GM23338 (cell line): ENCODE data around the gene RPS6KA5. TPM values are rescaled to one million over a fixed set of nuclear protein-coding genes. Genes with fewer than 3 reads are reported as not detected.
"Not testable (repeated sequence)": the region's sequence is repeated elsewhere in the genome, so short reads cannot be mapped to it uniquely, and the experiment has no call there.

Source experiments
- ATAC-seq: fragments of 200-7000 bp; cut with Tn5 transposase; 3 replicates; pipeline ENCODE4 v1.9.1; 2020
- DNase-seq: peaks from one replicate; pipeline ENCODE4 v3.0.0-alpha.2; 2015; ENCODE audit warnings: low spot score
- H2AFZ ChIP-seq: fragments of 200-600 bp; sonication (generic); 2 replicates; pipeline ENCODE4 v1.8.0; 2016; ENCODE audit warnings: antibody characterized with exemption, mild to moderate bottlenecking, moderate library complexity
- H3F3A ChIP-seq: fragments of 200-600 bp; sonication (generic); replicated peaks from 2 replicates; pipeline ENCODE4 v1.8.0; 2017; ENCODE audit warnings: antibody characterized with exemption, mixed run types, low read depth
- H3K27ac ChIP-seq: fragments of 200-600 bp; sonication (generic); 2 replicates; pipeline ENCODE4 v1.6.1; 2016; ENCODE audit warnings: low read depth
- H3K27me3 ChIP-seq: fragments of 200-600 bp; sonication (generic); 2 replicates; pipeline ENCODE4 v1.8.0; 2016; ENCODE audit warnings: mild to moderate bottlenecking, mixed run types, moderate library complexity; ENCODE audit not compliant: insufficient read depth
- H3K36me3 ChIP-seq: fragments of 200-600 bp; sonication (generic); 2 replicates; pipeline ENCODE4 v1.8.0; 2016; ENCODE audit warnings: mild to moderate bottlenecking; ENCODE audit not compliant: insufficient read depth
- H3K4me1 ChIP-seq: fragments of 200-600 bp; sonication (generic); 2 replicates; pipeline ENCODE4 v1.8.0; 2016; ENCODE audit warnings: mild to moderate bottlenecking, moderate library complexity; ENCODE audit not compliant: insufficient read depth
- H3K4me2 ChIP-seq: fragments of 200-600 bp; sonication (generic); 2 replicates; pipeline ENCODE4 v1.7.1; 2017; ENCODE audit warnings: mixed run types
- H3K4me3 ChIP-seq: fragments of 200-600 bp; sonication (generic); 2 replicates; pipeline ENCODE4 v1.6.1; 2016; ENCODE audit warnings: mixed run types
- H3K79me2 ChIP-seq: fragments of 200-600 bp; sonication (generic); replicated peaks from 2 replicates; pipeline ENCODE4 v1.8.0; 2017; ENCODE audit warnings: mild to moderate bottlenecking; ENCODE audit not compliant: insufficient read depth
- H3K9me2 ChIP-seq: fragments of 200-600 bp; sonication (generic); 2 replicates; pipeline ENCODE4 v1.8.0; 2017; ENCODE audit not compliant: insufficient read depth
- H4K20me1 ChIP-seq: fragments of 200-600 bp; sonication (generic); replicated peaks from 2 replicates; pipeline ENCODE4 v1.8.0; 2017; ENCODE audit warnings: mild to moderate bottlenecking; ENCODE audit not compliant: insufficient read depth
- H3K27ac Mint-ChIP-seq: 2 replicates; pipeline ENCODE4 v1.8.0; 2020; ENCODE audit warnings: inconsistent platforms, mild to moderate bottlenecking, moderate library complexity, mixed read lengths
- H3K27me3 Mint-ChIP-seq: 3 replicates; pipeline ENCODE4 v1.8.0; 2022; ENCODE audit warnings: low read depth, mild to moderate bottlenecking, moderate library complexity, mixed read lengths, inconsistent platforms; ENCODE audit not compliant: insufficient read depth, poor library complexity
- H3K36me3 Mint-ChIP-seq: 3 replicates; pipeline ENCODE4 v1.8.0; 2021; ENCODE audit warnings: low read depth, mild to moderate bottlenecking, inconsistent platforms, moderate library complexity, mixed read lengths
- H3K4me1 Mint-ChIP-seq: 3 replicates; pipeline ENCODE4 v1.8.0; 2020; ENCODE audit warnings: mild to moderate bottlenecking, inconsistent platforms, mixed read lengths
- H3K4me3 Mint-ChIP-seq: 3 replicates; pipeline ENCODE4 v1.8.0; 2021; ENCODE audit warnings: moderate library complexity, mild to moderate bottlenecking, inconsistent platforms, mixed read lengths
- H3K9me3 Mint-ChIP-seq: 3 replicates; pipeline ENCODE4 v1.8.0; 2020; ENCODE audit warnings: moderate library complexity, mild to moderate bottlenecking, inconsistent platforms, mixed read lengths
- CREB1 ChIP-seq: fragments of 250-450 bp; sonication (Bioruptor Pico); IDR thresholded peaks from 2 replicates; pipeline ENCODE4 v1.5.0; 2020; ENCODE audit warnings: low read depth, mild to moderate bottlenecking, moderate library complexity
- EZH2 ChIP-seq: fragments of 200-600 bp; sonication (generic); IDR thresholded peaks from one replicate; pipeline ENCODE4 v1.8.0; 2017; ENCODE audit warnings: antibody characterized with exemption, mild to moderate bottlenecking, low read depth; ENCODE audit not compliant: unreplicated experiment
- JUNB ChIP-seq: IDR thresholded peaks from one replicate; pipeline ENCODE4 v1.6.1; 2016; ENCODE audit warnings: antibody characterized with exemption; ENCODE audit not compliant: unreplicated experiment
- NANOG ChIP-seq: IDR thresholded peaks from 2 replicates; pipeline ENCODE4 v1.6.1; 2016; ENCODE audit warnings: antibody characterized with exemption, borderline replicate concordance
- POLR2AphosphoS5 ChIP-seq: IDR thresholded peaks from 2 replicates; pipeline ENCODE4 v1.6.1; 2016; ENCODE audit warnings: antibody characterized with exemption, low read depth
- REST ChIP-seq: IDR thresholded peaks from one replicate; pipeline ENCODE4 v1.6.1; 2018; ENCODE audit warnings: antibody characterized with exemption; ENCODE audit not compliant: unreplicated experiment
- STAT1 ChIP-seq: IDR thresholded peaks from one replicate; pipeline ENCODE4 v1.6.1; 2016; ENCODE audit warnings: antibody characterized with exemption; ENCODE audit not compliant: unreplicated experiment
- ZNF114 ChIP-seq: fragments of 250-450 bp; sonication (Bioruptor Pico); IDR thresholded peaks from 2 replicates; pipeline ENCODE4 v1.5.0; 2020; ENCODE audit warnings: mild to moderate bottlenecking, moderate library complexity
- ZNF331 ChIP-seq: fragments of 250-450 bp; sonication (Bioruptor Pico); IDR thresholded peaks from 2 replicates; pipeline ENCODE4 v1.5.0; 2020; ENCODE audit warnings: low read depth, mild to moderate bottlenecking, moderate library complexity
- ZNF462 ChIP-seq: fragments of 250-450 bp; sonication (Bioruptor Pico); IDR thresholded peaks from 2 replicates; pipeline ENCODE4 v1.5.0; 2020; ENCODE audit warnings: mild to moderate bottlenecking, moderate library complexity
- polyA plus RNA-seq: library from polyadenylated mRNA; unstranded; fragments of >200 nt; fragmentation: Nextera tagmentation; extraction: Ambion mirVana; gene quantifications from 2 replicates; pipeline ENCODE4 v1.2.1, GENCODE V29; 2016
- total RNA-seq: library from RNA; depleted of rRNA; stranded (reverse); fragments of >200 nt; shearing (Covaris generic); gene quantifications from 2 replicates; pipeline ENCODE4 v1.2.3, GENCODE V29; 2014
- TF ChIP-seq, protein P1 (sequence below): IDR thresholded peaks from 2 replicates; pipeline ENCODE4 v1.6.1; 2016; ENCODE audit warnings: antibody characterized with exemption

Gene RPS6KA5
- total and polyA plus RNA-seq, 2 experiments from 2014 or later = 2.1 to 2.4 TPM

- H3K27ac Mint-ChIP-seq, ATAC-seq, H4K20me1 ChIP-seq, H3K9me2 ChIP-seq, H3K4me2 ChIP-seq, H3K4me3 ChIP-seq, H3K27ac ChIP-seq, DNase-seq, H3F3A ChIP-seq, H3K4me3 Mint-ChIP-seq, H3K27me3 Mint-ChIP-seq, H2AFZ ChIP-seq, H3K79me2 ChIP-seq, H3K27me3 ChIP-seq, H3K36me3 ChIP-seq, H3K4me1 Mint-ChIP-seq, H3K4me1 ChIP-seq: not testable (repeated sequence)
- Mint-ChIP-seq H3K36me3 (peaks cover 44% of the 10 kb centered on the region), H3K9me3 (peaks cover 39% of the 10 kb centered on the region)
Observed at GRCh38 chr14:90939252-90939795, 121.1 kb downstream of the RPS6KA5 start.

DNA sequence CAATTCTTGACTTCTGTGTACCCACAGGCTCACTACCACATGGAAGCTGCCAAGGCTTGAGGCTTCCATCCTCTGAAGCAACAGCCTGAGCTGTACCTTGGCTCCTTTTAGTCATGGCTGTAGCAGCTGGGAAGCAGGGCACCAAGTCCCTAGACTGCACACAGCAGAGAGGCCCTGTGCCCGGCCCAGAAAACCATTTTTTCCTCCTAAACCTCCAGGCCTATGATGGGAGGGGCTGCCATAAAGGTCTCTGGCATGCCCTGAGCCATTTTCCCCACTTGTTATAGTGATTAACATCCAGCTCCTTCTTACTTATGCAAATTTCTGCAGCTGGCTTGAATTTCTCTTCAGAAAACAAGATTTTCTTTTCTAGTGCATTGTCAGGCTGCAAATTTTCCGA lies 121.8 kb downstream of the RPS6KA5 start:
- Histone ChIP-seq H3K27me3 (no peaks in the 10 kb centered on the region), H3F3A (no peaks in the 10 kb centered on the region), H3K9me2 (0 out of 2 replicates have a peak, but pooled peaks cover 4% of the 10 kb centered on the region), H3K4me2 (no peak overlapping the region), H3K79me2 (no peaks in the 10 kb centered on the region), H3K4me3 (no peak overlapping the region), H2AFZ (no peak overlapping the region), H3K27ac (no peak overlapping the region), H4K20me1 (no peaks in the 10 kb centered on the region), H3K4me1 (no peaks in the 10 kb centered on the region), H3K36me3 (no peaks in the 10 kb centered on the region; the same call in 1 of the 2 replicates)
- no peak overlapping the region for H3K4me3 Mint-ChIP-seq
- H3K27me3 Mint-ChIP-seq = no peaks in the 10 kb centered on the region
- peaks cover 44% of the 10 kb centered on the region for H3K36me3 Mint-ChIP-seq
- DNase-seq (no peak), ATAC-seq (no peak)
- no peaks in the 10 kb centered on the region for H3K4me1 Mint-ChIP-seq
- H3K27ac Mint-ChIP-seq = no peak overlapping the region
- H3K9me3 Mint-ChIP-seq = peaks cover 39% of the 10 kb centered on the region
- no peak for TF ChIP-seq CREB1 (CRISPR knock-in tag)
- no peak for TF ChIP-seq STAT1
- no peak for TF ChIP-seq ZNF331 (CRISPR knock-in tag)
- no peak for TF ChIP-seq JUNB
- no peak for TF ChIP-seq NANOG
- TF ChIP-seq REST = no peak
- TF ChIP-seq POLR2AphosphoS5 = no peak
- TF ChIP-seq ZNF462 (CRISPR knock-in tag) = no peak
- no peak for TF ChIP-seq EZH2
- TF ChIP-seq, protein P1, sequence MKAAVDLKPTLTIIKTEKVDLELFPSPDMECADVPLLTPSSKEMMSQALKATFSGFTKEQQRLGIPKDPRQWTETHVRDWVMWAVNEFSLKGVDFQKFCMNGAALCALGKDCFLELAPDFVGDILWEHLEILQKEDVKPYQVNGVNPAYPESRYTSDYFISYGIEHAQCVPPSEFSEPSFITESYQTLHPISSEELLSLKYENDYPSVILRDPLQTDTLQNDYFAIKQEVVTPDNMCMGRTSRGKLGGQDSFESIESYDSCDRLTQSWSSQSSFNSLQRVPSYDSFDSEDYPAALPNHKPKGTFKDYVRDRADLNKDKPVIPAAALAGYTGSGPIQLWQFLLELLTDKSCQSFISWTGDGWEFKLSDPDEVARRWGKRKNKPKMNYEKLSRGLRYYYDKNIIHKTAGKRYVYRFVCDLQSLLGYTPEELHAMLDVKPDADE = no peak
- TF ChIP-seq ZNF114 (CRISPR knock-in tag) = no peak
